ENCODE data around the gene GBA2.

DNA sequence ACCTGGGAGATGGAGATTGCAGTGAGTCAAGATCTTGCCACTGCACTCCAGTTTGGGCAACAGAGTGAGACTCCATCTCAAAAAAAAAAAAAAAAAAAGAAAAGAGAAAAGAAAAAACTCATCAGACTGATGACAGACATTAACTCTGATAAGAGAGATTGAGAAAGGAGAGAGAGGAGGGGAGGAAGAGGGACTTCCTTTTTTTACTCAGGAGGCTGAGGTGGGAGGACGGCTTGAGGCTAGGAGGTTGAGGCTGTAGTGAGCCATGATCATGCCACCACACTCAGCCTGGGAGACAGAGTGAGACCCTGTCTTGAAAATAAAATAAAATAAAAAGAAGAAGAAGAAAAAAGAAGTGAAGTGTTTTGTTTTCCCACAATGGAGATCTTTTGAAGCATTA is 14.8 kb upstream of the GBA2 start:
- no peak for TF ChIP-seq POLR2A (IDR thresholded peaks at IDR 0.05; ENCODE audit: low read depth, low read length)
- TF ChIP-seq POLR2AphosphoS5 (IDR thresholded peaks at IDR 0.05; ENCODE audit: low read depth, low read length), result no peak
- TF ChIP-seq TAF1 (IDR thresholded peaks at IDR 0.05; ENCODE audit: low read depth, low read length), result no peak
- TF ChIP-seq SPI1 (IDR thresholded peaks at IDR 0.05; ENCODE audit: low read depth, low read length), result 0 out of 2 replicates have a peak, but pooled peaks have one; percentile 8
- no peak for TF ChIP-seq POU2F2 (IDR thresholded peaks at IDR 0.05; ENCODE audit: low read depth, low read length)
- no peak for TF ChIP-seq PAX5 (IDR thresholded peaks at IDR 0.05; ENCODE audit: insufficient read depth, low read length, severe bottlenecking)
